Erythroblast (primary cell): ENCODE data around the gene MYOCD.

ENCODE experiments used
- DNase-seq, 2 experiments: peaks; one replicate each; lab custom pipeline; 2025; lab: John Stamatoyannopoulos, UW
- GATA1 ChIP-seq: IDR thresholded peaks from 2 replicates; pipeline ENCODE4 v1.6.1; 2011; ENCODE audit warnings: low read depth, mild to moderate bottlenecking, control low read depth, low read length, moderate library complexity
- POLR2A ChIP-seq: IDR thresholded peaks from 2 replicates; pipeline ENCODE4 v1.6.1; 2011; ENCODE audit warnings: mild to moderate bottlenecking, low read length

The MYOCD gene

DNA sequence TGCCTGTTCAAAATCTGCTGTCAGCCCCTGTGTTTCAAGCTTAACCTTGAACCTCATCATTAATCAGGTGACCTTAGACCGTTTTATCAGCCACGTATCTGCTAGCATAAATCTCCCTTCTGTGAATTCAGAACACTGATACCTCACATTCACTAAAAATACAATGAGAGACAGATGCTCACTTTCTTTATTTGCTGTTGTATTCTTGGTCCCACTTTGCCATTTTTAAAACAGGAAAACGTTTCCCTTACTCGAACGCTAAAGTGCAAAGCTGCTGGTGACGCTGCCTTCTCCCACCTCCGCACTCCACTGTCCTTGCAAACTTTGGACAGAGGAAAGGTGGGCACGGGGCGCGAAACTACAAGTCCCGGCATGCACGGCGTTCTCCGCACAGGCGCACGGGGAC lies 123.4 kb downstream of the MYOCD start:
- no peak for TF ChIP-seq GATA1
- TF ChIP-seq POLR2A: no peak

DNA sequence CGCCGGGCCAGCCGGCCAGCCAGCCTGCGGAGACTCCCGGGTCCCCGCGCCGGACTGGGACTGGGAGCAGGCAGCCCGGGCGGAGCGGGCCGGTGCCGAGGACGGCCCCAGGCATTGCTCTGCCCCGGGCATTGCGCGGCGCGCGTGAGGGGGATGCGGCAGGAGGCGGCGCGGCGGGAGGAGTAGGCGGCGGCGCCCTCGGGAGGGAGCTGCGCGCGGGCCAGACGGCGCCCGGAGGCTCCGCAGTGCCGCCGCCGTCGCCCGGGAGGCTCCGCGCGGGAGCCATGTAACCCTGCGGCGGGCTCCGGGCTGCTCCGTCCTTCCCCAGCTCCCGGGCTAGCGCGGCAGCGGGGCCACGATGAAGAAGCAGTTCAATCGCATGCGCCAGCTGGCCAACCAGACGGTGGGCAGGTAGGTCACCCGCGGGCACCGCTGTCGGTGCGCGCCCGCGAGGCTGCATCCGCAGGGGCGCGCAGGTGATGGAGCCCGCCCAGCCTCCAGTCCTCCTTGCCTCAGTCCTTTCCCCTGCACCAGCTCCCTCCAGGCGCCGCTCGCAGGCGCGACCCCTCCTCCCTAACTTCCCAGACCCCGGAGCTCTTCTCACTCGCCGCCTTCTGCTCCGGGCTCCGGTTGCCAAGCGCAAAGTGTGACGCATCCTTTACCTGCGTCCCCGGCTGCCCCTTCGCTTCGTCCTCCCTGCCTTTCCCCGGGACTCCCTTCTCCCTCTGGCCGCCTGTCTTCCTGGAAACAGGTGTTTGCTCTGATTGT lies 124.0 kb downstream of the MYOCD start, which contains the start of gene ARHGAP44:
Gene ARHGAP44 (plus strand): TSS at position 18 of the 768 bp plus-strand sequence. CDS start 341 bp downstream, at position 359.
- no peak for TF ChIP-seq GATA1
- no peak for TF ChIP-seq POLR2A
- DNase-seq: peak in 1 of 2 experiments; percentile 16

More for the DNA sequence above, 123.4 kb downstream of the MYOCD start:
- DNase-seq: peak in 1 of 2 experiments; percentile 5

DNA sequence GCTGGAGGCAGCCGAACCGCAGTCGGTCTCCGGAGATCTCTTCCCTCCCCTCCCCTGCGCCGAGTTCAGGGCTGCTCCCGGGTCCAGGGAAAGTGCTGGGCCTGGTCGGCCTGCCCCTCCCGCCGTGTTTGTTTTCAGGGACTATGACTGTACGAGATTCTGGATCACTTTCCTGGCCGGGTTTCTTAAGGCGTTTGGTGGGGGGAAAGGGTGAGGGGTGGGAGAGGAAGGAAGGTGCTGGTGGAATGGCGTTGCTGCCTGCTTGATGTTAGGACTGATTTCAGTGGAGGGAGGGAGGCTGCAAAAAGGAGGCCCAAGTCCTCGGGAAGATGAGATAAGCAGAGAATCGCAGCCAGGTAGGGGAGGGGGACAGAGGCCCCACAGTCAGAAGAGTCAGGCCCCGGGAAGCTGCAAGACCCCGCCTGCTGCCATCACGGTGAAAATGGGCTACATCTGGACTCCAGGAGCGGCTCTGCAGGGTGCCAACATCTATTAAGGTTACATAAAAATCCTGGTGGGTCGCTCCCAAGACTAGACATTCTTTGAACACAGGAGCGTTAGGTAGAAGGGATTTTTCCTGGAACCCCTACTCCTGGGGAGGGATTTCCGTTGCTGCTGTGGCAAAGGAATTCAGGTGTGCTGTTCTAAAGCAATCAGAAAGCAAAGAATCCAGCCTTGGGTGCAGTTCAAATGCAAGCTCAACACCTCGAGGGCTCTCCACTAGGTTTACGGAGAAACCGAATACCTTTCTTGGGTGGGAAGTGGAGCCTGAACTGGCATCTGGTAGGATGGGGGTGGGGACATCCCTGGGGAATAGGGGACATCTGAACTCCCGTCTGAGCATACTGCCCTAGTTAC lies 124.8 kb downstream of the MYOCD start:
- TF ChIP-seq POLR2A: no peak
- no peak for TF ChIP-seq GATA1
- DNase-seq: no peak

DNA sequence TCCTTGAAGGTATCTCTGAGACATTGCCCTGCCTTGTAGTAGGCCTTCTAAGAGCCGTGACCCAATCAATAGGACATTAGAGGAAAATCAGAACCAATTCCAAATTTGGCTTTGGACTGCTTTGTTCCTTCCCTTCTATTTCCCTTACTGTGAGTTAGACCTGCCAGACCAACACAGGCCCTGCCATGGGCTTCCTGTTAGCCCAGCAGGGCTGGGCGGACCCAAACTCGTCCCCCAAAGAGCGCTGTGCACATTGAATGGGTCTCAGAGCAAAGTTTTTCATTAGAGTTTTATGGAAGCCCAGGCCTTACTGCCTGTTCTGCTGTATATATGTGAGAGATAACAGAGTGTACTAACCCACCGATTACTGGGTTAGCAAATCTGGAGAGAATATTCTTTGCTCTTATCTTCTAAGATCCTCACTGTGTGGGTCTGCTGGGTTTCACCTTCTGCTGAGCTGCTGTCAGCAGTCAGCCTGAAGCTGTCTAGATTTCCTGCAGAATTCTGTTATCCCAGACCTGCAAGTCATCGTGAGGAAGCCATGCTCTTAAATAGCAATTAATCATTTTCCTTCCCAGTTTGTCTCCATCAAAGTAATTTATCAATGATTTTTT lies 129.3 kb downstream of the MYOCD start:
- TF ChIP-seq POLR2A (no peak), GATA1 (no peak)
- no peak for DNase-seq

DNA sequence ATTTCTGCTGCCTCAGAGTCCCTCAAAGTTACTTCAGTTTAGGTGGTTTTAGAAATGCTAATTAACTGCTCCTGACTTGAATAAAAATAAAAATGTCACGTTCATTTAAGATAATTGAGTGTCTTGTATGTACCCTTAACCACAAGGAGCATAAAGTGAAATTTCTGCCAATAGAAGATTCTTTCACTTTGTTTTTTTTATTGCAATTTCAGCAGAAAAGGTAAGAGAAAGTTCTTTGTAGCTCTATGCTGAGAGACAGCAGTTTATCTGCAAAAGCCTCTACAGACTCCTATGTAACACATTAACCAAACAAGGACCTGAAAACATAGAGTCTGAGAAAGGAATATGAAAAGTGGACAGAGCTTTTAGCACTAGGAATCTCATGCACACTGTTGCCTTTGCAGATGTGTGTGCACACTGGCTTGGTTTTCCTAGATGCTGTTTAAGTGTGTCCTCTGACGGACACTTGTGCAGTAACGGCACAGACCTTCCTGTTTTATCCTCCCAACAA lies 135.2 kb downstream of the MYOCD start:
- no peak for DNase-seq
- TF ChIP-seq GATA1 (no peak), POLR2A (no peak)

DNA sequence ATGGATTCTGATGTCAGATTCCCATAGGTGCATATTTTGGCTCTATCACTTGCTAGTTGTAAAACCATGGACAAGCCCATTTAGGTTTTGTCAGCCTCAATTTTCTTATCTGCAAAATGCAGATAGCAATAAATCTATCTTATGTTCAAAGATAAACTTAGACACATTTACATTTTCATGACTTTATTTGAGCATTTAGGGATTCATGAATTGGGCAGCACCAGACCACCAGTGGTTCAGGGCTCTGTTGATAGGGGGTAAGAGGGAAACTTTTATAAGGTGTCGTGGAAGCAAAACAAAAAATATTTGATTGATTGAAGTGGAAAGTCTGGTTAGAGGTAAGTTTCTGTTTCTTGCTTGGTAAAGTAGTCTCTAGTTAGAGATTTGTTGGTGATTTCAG lies 140.9 kb downstream of the MYOCD start:
- no peak for DNase-seq
- TF ChIP-seq GATA1: no peak
- no peak for TF ChIP-seq POLR2A

DNA sequence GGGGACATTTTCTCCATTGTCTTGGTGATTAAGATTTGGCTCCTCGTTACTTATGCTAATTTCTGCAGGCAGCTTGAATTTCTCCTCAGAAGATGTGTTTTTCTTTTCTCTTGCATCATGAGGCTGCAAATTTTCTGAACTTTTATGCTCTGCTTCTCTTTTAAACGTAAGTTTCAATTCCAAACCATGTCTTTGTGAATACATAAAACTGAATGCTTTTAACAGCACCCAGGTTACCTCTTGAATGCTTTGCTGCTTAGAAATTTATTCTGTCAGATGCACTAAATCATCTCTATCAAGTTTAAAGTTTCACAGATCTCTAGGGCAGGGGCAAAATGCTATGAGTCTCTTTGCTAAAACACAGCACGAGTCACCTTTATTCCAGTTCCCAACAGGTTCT lies 143.0 kb downstream of the MYOCD start:
- TF ChIP-seq POLR2A: no peak
- TF ChIP-seq GATA1: no peak
- no peak for DNase-seq

DNA sequence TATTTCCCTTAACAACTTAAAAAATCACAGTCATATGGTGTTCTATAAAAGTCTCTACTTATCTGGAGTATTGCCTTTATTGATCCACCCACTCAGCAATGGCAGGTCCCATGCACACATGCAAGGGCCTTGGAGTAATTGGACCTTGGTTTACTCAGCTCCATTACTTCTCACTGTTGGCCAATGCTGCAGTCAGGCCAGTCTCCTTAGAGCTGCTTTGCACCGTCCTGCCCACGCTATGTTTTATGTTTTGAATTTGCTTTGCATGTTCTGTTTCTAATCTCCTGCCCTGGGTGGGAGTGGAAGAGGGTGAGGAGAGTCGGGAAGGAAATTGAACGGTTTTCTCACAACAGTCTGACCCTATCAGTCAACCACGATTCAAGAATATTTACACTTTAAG lies 147.2 kb downstream of the MYOCD start:
- no peak for DNase-seq

DNA sequence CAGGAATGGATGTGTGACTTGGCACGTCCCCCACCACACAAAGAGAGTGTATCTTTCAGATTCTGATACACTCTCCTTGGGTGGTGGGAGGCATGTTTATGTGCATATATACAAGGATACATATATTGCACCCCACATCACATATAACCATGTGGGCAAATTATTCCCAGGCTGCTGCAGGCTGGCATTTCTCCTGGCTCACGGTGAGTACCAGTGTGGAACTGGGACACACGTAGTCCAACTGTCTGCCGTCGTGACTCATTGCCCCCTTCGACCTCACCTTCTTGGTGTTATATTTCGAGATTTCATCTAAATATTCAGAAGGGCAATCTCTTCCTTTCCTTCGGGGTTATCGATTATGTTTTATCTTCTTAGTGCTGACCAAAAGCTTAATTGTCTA lies 148.0 kb downstream of the MYOCD start:
- no peak for TF ChIP-seq POLR2A
- no peak for DNase-seq

More for the DNA sequence above, 147.2 kb downstream of the MYOCD start:
- no peak for TF ChIP-seq POLR2A
- no peak for TF ChIP-seq GATA1

DNA sequence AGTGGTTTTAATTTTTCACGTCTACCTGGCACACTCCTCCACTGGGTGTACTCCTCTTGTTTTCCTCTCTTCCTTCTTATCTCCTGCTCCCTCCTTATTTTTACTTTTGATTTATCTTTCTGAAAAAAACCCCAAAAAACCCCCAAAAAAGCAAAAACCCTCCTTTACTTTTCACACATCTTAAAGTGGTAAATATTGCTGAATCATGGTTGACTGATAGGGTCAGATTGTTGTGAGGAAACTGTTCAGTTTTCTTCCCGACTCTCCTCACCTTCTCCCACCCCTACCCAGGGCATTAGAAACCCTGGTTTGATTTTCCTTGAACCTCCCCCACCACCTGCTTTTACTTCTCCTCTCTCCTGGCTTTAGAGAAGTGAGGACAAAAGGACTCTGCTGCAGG lies 149.0 kb downstream of the MYOCD start:
- no peak for DNase-seq
- TF ChIP-seq POLR2A (no peak), GATA1 (no peak)

DNA sequence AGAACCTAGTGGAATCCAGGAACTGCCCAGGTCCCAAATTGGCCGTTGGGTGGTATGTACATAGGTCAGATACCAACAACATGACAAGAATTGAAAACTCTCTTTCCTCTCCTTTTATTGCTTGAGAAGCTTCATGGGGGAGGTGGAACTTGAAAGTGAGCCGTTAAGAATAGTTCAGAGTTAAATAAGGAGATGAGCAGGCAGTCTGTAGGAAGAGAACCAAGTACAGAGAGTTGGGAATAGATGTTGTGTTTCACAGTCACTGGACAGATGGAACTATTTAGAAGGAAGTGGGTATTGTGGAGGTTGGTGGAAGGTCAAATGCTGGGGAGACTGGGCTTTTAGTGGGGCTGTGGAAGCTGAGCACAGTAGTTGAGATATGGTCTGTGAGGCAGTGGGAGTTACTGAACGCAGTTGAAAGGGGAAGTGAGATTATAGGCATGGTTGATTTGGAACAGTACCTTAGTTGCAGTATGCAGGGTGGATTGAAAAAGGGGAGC lies 150.0 kb downstream of the MYOCD start:
- TF ChIP-seq GATA1: no peak
- TF ChIP-seq POLR2A: no peak

More for the DNA sequence above, 150.0 kb downstream of the MYOCD start:
- no peak for DNase-seq
